Vagina (tissue), 2 donors: ENCODE measurements around the gene TVP23A. TPM values are rescaled to one million over a fixed set of nuclear protein-coding genes. Genes with fewer than 3 reads are reported as not detected.
"Not testable (repeated sequence)": the region's sequence is repeated elsewhere in the genome, so short reads cannot be mapped to it uniquely, and the experiment has no call there.

ENCODE experiments used
- DNase-seq, 2 donors: peaks; one replicate each; pipeline ENCODE4 v3.0.0-alpha.2; 2017; ENCODE audit errors: extremely low spot score in 2 of 2
- H3K27ac ChIP-seq: fragments of 200-600 bp; sonication (generic); one replicate; pipeline ENCODE4 v1.5.1; 2019
- H3K27me3 ChIP-seq: fragments of 200-600 bp; sonication (generic); one replicate; pipeline ENCODE4 v1.5.1; 2019
- H3K36me3 ChIP-seq, 2 donors: fragments of 200-600 bp; sonication (generic); one replicate each; pipeline ENCODE4 v1.5.1; 2017 to 2019
- H3K4me1 ChIP-seq: fragments of 200-600 bp; sonication (generic); one replicate; pipeline ENCODE4 v1.5.1; 2019
- H3K4me3 ChIP-seq, 2 donors: fragments of 200-600 bp; sonication (generic); 1 replicate in 1 of 2; 2 replicates in 1 of 2; pipeline ENCODE4 v1.5.1; 2016 to 2019
- H3K9me3 ChIP-seq: fragments of 200-600 bp; sonication (generic); one replicate; pipeline ENCODE4 v1.5.1; 2019
- POLR2A ChIP-seq, 2 donors: fragments of 450-650 bp; IDR thresholded peaks; one replicate each; pipeline ENCODE4 v1.6.1; 2017; ENCODE audit warnings: antibody characterized with exemption in 2 of 2, mild to moderate bottlenecking in 2 of 2, moderate library complexity in 2 of 2
- POLR2AphosphoS5 ChIP-seq, 2 donors: sonication (generic); formaldehyde crosslinking; IDR thresholded peaks; one replicate each; pipeline ENCODE4 v1.9.0; 2017; ENCODE audit warnings: antibody characterized with exemption in 2 of 2, mild to moderate bottlenecking in 2 of 2, low read depth in 1 of 2; ENCODE audit not compliant: insufficient read depth in 1 of 2
- intact Hi-C: fragments of 100-400 bp; cut with DNase I; formaldehyde crosslinking; loops from one replicate; pipeline ENCODE4 v1.15.1; 2023
- total RNA-seq: library from RNA; depleted of rRNA; stranded (reverse); fragments of >200 nt; gene quantifications from one replicate; pipeline ENCODE4 v1.2.3, GENCODE V29; 2016
- TF ChIP-seq, protein P1 (sequence below), 3 experiments: fragments of 450-650 bp in 2 of 3; fragments of 200-600 bp in 1 of 3; sonication (generic) in 1 of 3; IDR thresholded peaks; one replicate each; pipeline ENCODE4 v1.5.1; 2017 to 2019; ENCODE audit warnings: antibody characterized with exemption in 3 of 3, mild to moderate bottlenecking in 2 of 3, moderate library complexity in 2 of 3

TVP23A gene
- total RNA-seq, 1 donor from 2014 or later = 0.98 TPM

DNA sequence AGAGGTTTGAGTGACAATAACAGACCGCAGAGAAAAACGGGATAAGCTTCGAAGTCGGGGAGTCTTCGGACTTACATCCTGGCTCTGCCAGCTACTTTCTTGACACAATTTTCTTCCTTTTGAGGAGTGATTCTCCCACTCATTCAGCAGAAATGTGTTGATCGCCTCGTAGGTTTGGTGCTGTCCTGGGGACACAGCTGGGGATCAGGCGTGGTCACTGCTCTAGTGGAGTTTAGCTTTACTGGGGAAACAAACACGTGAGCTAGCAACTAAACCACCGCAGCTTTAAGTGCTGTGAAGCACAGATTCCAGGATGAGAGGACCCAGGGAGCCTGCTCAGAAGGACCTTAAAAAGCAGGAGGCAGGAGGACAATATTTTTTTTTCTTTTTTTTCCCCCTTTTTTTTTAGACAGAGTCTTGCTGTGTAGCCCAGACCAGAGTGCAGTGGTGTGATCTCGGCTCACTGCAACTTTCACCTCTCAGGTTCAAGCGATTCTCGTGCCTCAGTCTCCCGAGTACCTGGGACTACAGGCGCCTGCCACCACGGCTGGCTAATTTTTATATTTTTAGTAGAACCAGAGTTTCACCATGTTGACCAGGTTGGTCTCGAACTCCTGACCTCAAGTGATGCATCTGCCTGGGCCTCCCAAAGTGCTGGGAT lies 74.1 kb downstream of the TVP23A start:
- H3K4me1 ChIP-seq = peaks cover 29% of the 10 kb centered on the region
- H3K27me3 ChIP-seq = no peaks in the 10 kb centered on the region
- intact Hi-C loops = no loop called here
- peak overlapping the region; percentile 58 to 63 for H3K4me3 ChIP-seq
- peak overlapping the region; percentile 93 for H3K27ac ChIP-seq
- no peaks in the 10 kb centered on the region for H3K9me3 ChIP-seq
- peaks cover 0 to 19% of the 10 kb centered on the region in 2 donors for H3K36me3 ChIP-seq
- DNase-seq = no peak
- TF ChIP-seq POLR2AphosphoS5 (IDR thresholded peaks at IDR 0.05; ENCODE audit: insufficient read depth in 1 of 2, low read depth in 1 of 2) (no peak), POLR2A (IDR thresholded peaks at IDR 0.05) (no peak)
- TF ChIP-seq, protein P1, sequence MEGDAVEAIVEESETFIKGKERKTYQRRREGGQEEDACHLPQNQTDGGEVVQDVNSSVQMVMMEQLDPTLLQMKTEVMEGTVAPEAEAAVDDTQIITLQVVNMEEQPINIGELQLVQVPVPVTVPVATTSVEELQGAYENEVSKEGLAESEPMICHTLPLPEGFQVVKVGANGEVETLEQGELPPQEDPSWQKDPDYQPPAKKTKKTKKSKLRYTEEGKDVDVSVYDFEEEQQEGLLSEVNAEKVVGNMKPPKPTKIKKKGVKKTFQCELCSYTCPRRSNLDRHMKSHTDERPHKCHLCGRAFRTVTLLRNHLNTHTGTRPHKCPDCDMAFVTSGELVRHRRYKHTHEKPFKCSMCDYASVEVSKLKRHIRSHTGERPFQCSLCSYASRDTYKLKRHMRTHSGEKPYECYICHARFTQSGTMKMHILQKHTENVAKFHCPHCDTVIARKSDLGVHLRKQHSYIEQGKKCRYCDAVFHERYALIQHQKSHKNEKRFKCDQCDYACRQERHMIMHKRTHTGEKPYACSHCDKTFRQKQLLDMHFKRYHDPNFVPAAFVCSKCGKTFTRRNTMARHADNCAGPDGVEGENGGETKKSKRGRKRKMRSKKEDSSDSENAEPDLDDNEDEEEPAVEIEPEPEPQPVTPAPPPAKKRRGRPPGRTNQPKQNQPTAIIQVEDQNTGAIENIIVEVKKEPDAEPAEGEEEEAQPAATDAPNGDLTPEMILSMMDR (IDR thresholded peaks at IDR 0.05) = no peak

DNA sequence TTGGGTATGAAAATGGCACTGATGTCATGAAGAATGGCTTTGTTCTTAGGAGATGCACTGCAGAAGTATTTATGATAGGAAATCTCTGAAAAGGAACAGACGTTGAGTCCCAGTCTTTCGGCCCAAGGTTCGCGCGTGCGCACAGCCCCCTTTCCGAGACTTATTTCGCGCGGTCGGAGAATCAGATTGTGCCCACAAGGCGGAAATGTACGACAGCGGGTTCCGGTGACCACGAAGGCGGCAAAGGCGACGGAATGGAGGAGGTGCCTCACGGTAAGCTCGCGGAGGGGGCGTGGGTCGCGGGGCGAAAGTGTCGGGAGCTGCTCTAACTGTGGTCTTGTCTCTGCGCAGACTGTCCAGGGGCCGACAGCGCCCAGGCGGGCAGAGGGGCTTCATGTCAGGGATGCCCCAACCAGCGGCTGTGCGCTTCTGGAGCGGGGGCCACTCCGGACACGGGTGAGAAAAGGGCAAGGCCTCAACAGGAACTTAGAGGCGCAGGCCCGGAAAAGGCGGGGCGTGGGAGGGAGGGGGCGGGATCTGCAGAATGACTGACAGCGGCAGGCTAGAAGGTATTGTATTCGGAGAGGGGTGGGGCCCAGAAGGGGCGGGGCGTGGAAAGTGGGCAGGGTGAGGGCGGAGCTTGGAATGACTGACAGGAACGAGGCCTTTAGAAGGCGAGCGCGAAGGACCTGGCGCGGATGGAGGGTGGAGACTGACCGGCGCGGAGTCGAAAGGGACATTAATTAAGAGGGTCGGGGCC lies 74.8 kb downstream of the TVP23A start, which contains the start of gene NUBP1:
Gene NUBP1 (plus strand): TSS at position 233 of the 760 bp plus-strand sequence. CDS start 22 bp downstream, at position 255.
- DNase-seq = peak; percentile 100
- H3K4me3 ChIP-seq = peak within 1 kb of the TSS; percentile 58 to 63
- intact Hi-C loops = no loop called here
- no peaks in the 10 kb centered on the region for H3K9me3 ChIP-seq
- peak within 1 kb of the TSS; percentile 93 for H3K27ac ChIP-seq
- H3K27me3 ChIP-seq = no peaks in the 10 kb centered on the region
- H3K4me1 ChIP-seq = peaks cover 29% of the 10 kb centered on the region
- TF ChIP-seq, protein P1 (IDR thresholded peaks at IDR 0.05) = peak in 1 of 3 experiments; percentile 22
- TF ChIP-seq POLR2A (IDR thresholded peaks at IDR 0.05) (peak; percentile 57 to 100), POLR2AphosphoS5 (IDR thresholded peaks at IDR 0.05; ENCODE audit: insufficient read depth in 1 of 2, low read depth in 1 of 2) (peak; percentile 91 to 96)
- H3K36me3 ChIP-seq = peaks cover 0 to 19% of the 10 kb centered on the region in 2 donors

DNA sequence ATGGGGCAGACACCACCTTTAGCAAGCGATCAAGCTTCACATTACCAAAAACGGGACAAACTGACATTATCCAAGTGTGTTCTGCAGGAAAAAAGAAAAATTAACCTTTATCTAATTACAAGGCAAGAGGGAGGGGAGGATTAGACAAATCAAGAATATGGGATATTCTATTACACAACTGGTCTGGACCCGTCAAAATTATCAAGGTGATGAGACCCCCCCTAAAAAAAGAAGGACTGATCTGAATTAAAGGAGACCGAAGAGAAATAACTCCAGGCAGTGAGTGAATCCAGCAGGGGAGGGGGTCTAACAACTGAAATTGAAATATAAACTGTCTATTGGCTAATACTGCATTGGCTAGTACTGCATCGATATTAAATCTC lies 75.4 kb downstream of the TVP23A start:
- Histone ChIP-seq H3K4me1 (peaks cover 30% of the 10 kb centered on the region), H3K27me3 (no peaks in the 10 kb centered on the region), H3K9me3 (no peaks in the 10 kb centered on the region), H3K27ac (peak overlapping the region; percentile 93), H3K36me3 (peaks cover 0 to 14% of the 10 kb centered on the region in 2 donors), H3K4me3 (peak overlapping the region; percentile 58 to 63)
- no peak for DNase-seq
- TF ChIP-seq POLR2A (IDR thresholded peaks at IDR 0.05) (no peak), POLR2AphosphoS5 (IDR thresholded peaks at IDR 0.05; ENCODE audit: insufficient read depth in 1 of 2, low read depth in 1 of 2) (no peak)
- TF ChIP-seq, protein P1 (IDR thresholded peaks at IDR 0.05) = no peak
- intact Hi-C loops = no loop called here

DNA sequence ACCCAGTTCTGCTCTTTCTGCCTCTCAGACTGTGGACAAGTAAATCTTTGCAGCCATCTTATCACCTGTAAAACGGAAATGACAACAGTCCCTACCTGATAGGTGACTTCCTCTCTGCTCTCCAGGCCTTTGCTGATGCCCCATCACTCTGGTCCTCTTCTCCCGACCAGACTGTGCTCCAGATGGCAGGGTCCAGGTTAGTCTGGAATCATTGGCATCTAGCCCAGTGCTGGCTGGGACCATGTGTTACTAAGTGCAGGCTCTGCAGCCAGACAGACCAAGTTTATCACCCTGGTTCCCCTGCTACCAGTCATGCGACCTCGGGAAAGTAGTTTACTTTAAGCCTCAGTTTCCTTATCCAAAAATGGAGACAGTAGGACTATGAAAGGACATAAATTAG lies 76.8 kb downstream of the TVP23A start:
- Histone ChIP-seq H3K4me1 (peaks cover 40% of the 10 kb centered on the region), H3K9me3 (no peaks in the 10 kb centered on the region), H3K27me3 (no peaks in the 10 kb centered on the region), H3K36me3 (no peaks in the 10 kb centered on the region), H3K27ac (no peak overlapping the region), H3K4me3 (no peak overlapping the region)
- intact Hi-C loops = no loop called here
- TF ChIP-seq POLR2A (IDR thresholded peaks at IDR 0.05) (no peak), POLR2AphosphoS5 (IDR thresholded peaks at IDR 0.05; ENCODE audit: insufficient read depth in 1 of 2, low read depth in 1 of 2) (no peak)
- TF ChIP-seq, protein P1 (IDR thresholded peaks at IDR 0.05) = no peak
- no peak for DNase-seq

DNA sequence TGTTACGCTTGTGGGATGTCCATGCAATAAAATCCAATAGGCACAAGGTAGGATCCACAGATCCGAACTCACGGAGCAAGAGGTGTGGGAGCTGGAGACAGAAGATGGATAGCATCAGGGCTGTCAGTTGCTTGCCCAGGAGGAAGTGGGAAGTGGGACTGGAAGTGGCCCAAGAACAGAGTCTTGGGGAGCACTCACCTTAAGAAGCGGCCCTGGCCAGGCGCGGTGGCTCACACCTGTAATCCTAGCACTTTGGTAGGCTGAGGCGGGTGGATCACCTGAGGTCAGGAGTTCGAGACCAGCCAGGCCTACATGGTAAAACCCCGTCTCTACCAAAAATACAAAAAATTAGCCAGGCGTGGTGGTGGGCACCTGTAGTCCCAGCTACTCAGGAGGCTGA lies 77.3 kb downstream of the TVP23A start:
- DNase-seq, intact Hi-C loops, H3K27ac ChIP-seq, H3K27me3 ChIP-seq, H3K36me3 ChIP-seq, H3K9me3 ChIP-seq, H3K4me3 ChIP-seq: not testable (repeated sequence)
- peaks cover 38% of the 10 kb centered on the region for H3K4me1 ChIP-seq
